ENCODE measurements around the gene ZDHHC9. TPM values are rescaled to one million over a fixed set of nuclear protein-coding genes. Genes with fewer than 3 reads are reported as not detected.

ZDHHC9 gene
- total and polyA plus RNA-seq, 2 donors (not counting 1 experiment from before 2014, with no cell fraction given): 1.3 to 6.1 TPM

DNA sequence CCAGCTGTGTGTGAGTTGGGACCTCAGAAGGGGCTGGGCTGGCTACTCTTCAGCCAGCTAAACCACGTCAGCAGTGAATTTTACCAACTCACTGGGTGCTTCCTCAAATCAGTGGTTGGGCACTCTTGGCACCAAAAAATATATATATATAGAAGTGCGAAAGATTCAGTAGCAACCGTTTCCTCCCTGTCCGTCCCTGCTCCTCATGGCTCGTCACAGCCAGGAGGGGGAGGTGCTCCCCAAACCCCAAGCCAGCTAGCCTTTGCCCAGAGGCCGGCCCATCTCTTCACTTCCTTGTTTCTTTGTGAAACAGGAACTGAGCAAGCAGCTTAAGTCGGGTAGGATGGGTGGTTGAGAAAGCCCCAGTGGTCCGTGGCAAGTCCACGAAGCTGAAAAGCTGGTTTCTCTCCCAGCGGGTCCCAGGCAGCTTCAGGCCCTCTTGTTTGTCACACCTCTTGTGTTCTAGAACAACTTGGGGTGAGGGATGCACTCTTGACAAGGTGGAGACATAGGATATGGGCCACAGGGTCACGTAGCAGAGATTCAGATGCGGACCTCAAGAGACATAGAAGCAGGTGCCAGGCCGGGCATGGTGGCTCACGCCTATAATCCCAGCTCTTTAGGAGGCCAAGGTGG is 70.8 kb downstream of the ZDHHC9 start:
- Histone ChIP-seq H3K79me2 (ENCODE audit: control insufficient read depth, insufficient read depth, low read length) (peaks cover 18% of the 10 kb centered on the region), H3K4me1 (ENCODE audit: control insufficient read depth in 2 of 2, insufficient read depth in 2 of 2, low read length in 2 of 2) (peaks cover 87 to 98% of the 10 kb centered on the region in 2 donors), H3K4me3 (ENCODE audit: control extremely low read depth in 1 of 5, extremely low read depth in 1 of 5, insufficient read depth in 1 of 5, low read depth in 2 of 5, low read length in 4 of 5) (no peak overlapping the region), H3K9ac (ENCODE audit: low read length) (no peak overlapping the region), H3K4me2 (replicated peaks; ENCODE audit: low read depth, low read length, poor library complexity, severe bottlenecking) (peak overlapping the region; percentile 56), H4K20me1 (ENCODE audit: control insufficient read depth, insufficient read depth, low read length, poor library complexity, severe bottlenecking) (no peaks in the 10 kb centered on the region), H3K9me3 (ENCODE audit: control extremely low read depth in 1 of 3, control insufficient read depth in 2 of 3, insufficient read depth in 1 of 3, low read length in 2 of 3) (no peaks in the 10 kb centered on the region), H3K27ac (ENCODE audit: low read length in 2 of 2) (peak overlapping the region; percentile 88 to 90), H3K27me3 (replicated peaks in 1 of 4; ENCODE audit: control extremely low read depth in 1 of 4, control insufficient read depth in 3 of 4, insufficient read depth in 4 of 4, low read length in 3 of 4) (no peaks in the 10 kb centered on the region), H2AFZ (ENCODE audit: insufficient read depth, low read depth, low read length, poor library complexity, severe bottlenecking) (no peak overlapping the region), H3K36me3 (replicated peaks in 1 of 2; ENCODE audit: control extremely low read depth in 1 of 2, control insufficient read depth in 1 of 2, extremely low read depth in 1 of 2, insufficient read depth in 2 of 2, low read length in 1 of 2) (no peaks in the 10 kb centered on the region)
- POLR2A ChIA-PET: interaction anchor here (0.6 to 2.7 kb wide), 8 partner anchors 9 to 95 kb away, joined by 3 to 35 read pairs (median 4); no protein-coding TSS in a partner anchor
- peaks cover 72% of the 10 kb centered on the region for H3K4me1 Mint-ChIP-seq
- peak overlapping the region; percentile 75 for H3K4me3 Mint-ChIP-seq
- no peak for TF ChIP-seq EZH2 (IDR thresholded peaks at IDR 0.05; ENCODE audit: borderline replicate concordance, insufficient read depth, low read depth, low read length, poor library complexity, severe bottlenecking)
- TF ChIP-seq, protein P1, sequence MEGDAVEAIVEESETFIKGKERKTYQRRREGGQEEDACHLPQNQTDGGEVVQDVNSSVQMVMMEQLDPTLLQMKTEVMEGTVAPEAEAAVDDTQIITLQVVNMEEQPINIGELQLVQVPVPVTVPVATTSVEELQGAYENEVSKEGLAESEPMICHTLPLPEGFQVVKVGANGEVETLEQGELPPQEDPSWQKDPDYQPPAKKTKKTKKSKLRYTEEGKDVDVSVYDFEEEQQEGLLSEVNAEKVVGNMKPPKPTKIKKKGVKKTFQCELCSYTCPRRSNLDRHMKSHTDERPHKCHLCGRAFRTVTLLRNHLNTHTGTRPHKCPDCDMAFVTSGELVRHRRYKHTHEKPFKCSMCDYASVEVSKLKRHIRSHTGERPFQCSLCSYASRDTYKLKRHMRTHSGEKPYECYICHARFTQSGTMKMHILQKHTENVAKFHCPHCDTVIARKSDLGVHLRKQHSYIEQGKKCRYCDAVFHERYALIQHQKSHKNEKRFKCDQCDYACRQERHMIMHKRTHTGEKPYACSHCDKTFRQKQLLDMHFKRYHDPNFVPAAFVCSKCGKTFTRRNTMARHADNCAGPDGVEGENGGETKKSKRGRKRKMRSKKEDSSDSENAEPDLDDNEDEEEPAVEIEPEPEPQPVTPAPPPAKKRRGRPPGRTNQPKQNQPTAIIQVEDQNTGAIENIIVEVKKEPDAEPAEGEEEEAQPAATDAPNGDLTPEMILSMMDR (IDR thresholded peaks at IDR 0.05): no peak
- no peaks in the 10 kb centered on the region for H3K9me3 Mint-ChIP-seq (ENCODE audit: insufficient read depth)
- intact Hi-C loops (cut with micrococcal nuclease): loop anchor here (1.0 to 2.0 kb wide), 3 partner anchors 8 to 14 kb away; no protein-coding TSS in a partner anchor
- 6% methylated on average over 6 of the region's 14 CpGs for WGBS (ENCODE audit: insufficient coverage)
- peak overlapping the region; percentile 97 for H3K27ac Mint-ChIP-seq
- H3K27me3 Mint-ChIP-seq: no peaks in the 10 kb centered on the region
- ATAC-seq (ENCODE audit: low read depth): peak; percentile 71
- DNase-seq: peak; percentile 91
- CTCF ChIA-PET: interaction anchor here (0.7 to 4.0 kb wide), 16 partner anchors 10 to 94 kb away, joined by 3 to 32 read pairs (median 4); no protein-coding TSS in a partner anchor
